Vagina (tissue), 2 donors: ENCODE data around the gene RAP1GDS1. TPM values are rescaled to one million over a fixed set of nuclear protein-coding genes. Genes with fewer than 3 reads are reported as not detected.
"Not testable (repeated sequence)": the region's sequence is repeated elsewhere in the genome, so short reads cannot be mapped to it uniquely, and the experiment has no call there.

Experiments
- DNase-seq, 2 donors: peaks; one replicate each; pipeline ENCODE4 v3.0.0-alpha.2; 2017; ENCODE audit errors: extremely low spot score in 2 of 2
- H3K27ac ChIP-seq: fragments of 200-600 bp; sonication (generic); one replicate; pipeline ENCODE4 v1.5.1; 2019
- H3K27me3 ChIP-seq: fragments of 200-600 bp; sonication (generic); one replicate; pipeline ENCODE4 v1.5.1; 2019
- H3K36me3 ChIP-seq, 2 donors: fragments of 200-600 bp; sonication (generic); one replicate each; pipeline ENCODE4 v1.5.1; 2017 to 2019
- H3K4me1 ChIP-seq: fragments of 200-600 bp; sonication (generic); one replicate; pipeline ENCODE4 v1.5.1; 2019
- H3K4me3 ChIP-seq, 2 donors: fragments of 200-600 bp; sonication (generic); 1 replicate in 1 of 2; 2 replicates in 1 of 2; pipeline ENCODE4 v1.5.1; 2016 to 2019
- H3K9me3 ChIP-seq: fragments of 200-600 bp; sonication (generic); one replicate; pipeline ENCODE4 v1.5.1; 2019
- CTCF ChIP-seq, 3 experiments: fragments of 450-650 bp in 2 of 3; fragments of 200-600 bp in 1 of 3; sonication (generic) in 1 of 3; IDR thresholded peaks; one replicate each; pipeline ENCODE4 v1.5.1; 2017 to 2019; ENCODE audit warnings: antibody characterized with exemption in 3 of 3, mild to moderate bottlenecking in 2 of 3, moderate library complexity in 2 of 3
- POLR2A ChIP-seq, 2 donors: fragments of 450-650 bp; IDR thresholded peaks; one replicate each; pipeline ENCODE4 v1.6.1; 2017; ENCODE audit warnings: antibody characterized with exemption in 2 of 2, mild to moderate bottlenecking in 2 of 2, moderate library complexity in 2 of 2
- POLR2AphosphoS5 ChIP-seq, 2 donors: sonication (generic); formaldehyde crosslinking; IDR thresholded peaks; one replicate each; pipeline ENCODE4 v1.9.0; 2017; ENCODE audit warnings: antibody characterized with exemption in 2 of 2, mild to moderate bottlenecking in 2 of 2, low read depth in 1 of 2; ENCODE audit not compliant: insufficient read depth in 1 of 2
- intact Hi-C: fragments of 100-400 bp; cut with DNase I; formaldehyde crosslinking; loops from one replicate; pipeline ENCODE4 v1.15.1; 2023
- total RNA-seq: library from RNA; depleted of rRNA; stranded (reverse); fragments of >200 nt; gene quantifications from one replicate; pipeline ENCODE4 v1.2.3, GENCODE V29; 2016

Gene RAP1GDS1
- total RNA-seq, 1 donor from 2014 or later = 16.0 TPM

GRCh38 chr4:98358630-98359248, 97.6 kb downstream of the RAP1GDS1 start:
- DNase-seq = no peak
- Histone ChIP-seq H3K4me3 (no peak overlapping the region), H3K4me1 (no peaks in the 10 kb centered on the region), H3K27ac (no peak overlapping the region), H3K36me3 (peaks cover 0 to 7% of the 10 kb centered on the region in 2 donors), H3K27me3 (no peaks in the 10 kb centered on the region), H3K9me3 (no peaks in the 10 kb centered on the region)
- intact Hi-C loops = no loop called here
- no peak for TF ChIP-seq POLR2A (IDR thresholded peaks at IDR 0.05)
- TF ChIP-seq POLR2AphosphoS5 (IDR thresholded peaks at IDR 0.05; ENCODE audit: insufficient read depth in 1 of 2, low read depth in 1 of 2) = no peak
- TF ChIP-seq CTCF (IDR thresholded peaks at IDR 0.05) = no peak

GRCh38 chr4:98359646-98360045, 98.5 kb downstream of the RAP1GDS1 start:
- TF ChIP-seq POLR2A (IDR thresholded peaks at IDR 0.05) (no peak), POLR2AphosphoS5 (IDR thresholded peaks at IDR 0.05; ENCODE audit: insufficient read depth in 1 of 2, low read depth in 1 of 2) (no peak), CTCF (IDR thresholded peaks at IDR 0.05) (no peak)
- H3K4me3 ChIP-seq = no peak overlapping the region
- H3K4me1 ChIP-seq = no peaks in the 10 kb centered on the region
- no peak overlapping the region for H3K27ac ChIP-seq
- H3K9me3 ChIP-seq = no peaks in the 10 kb centered on the region
- no peaks in the 10 kb centered on the region for H3K27me3 ChIP-seq
- intact Hi-C loops = no loop called here
- peaks cover 0 to 7% of the 10 kb centered on the region in 2 donors for H3K36me3 ChIP-seq
- no peak for DNase-seq

- no peak for TF ChIP-seq CTCF (IDR thresholded peaks at IDR 0.05)
- TF ChIP-seq POLR2A (IDR thresholded peaks at IDR 0.05) = no peak
- no peak for TF ChIP-seq POLR2AphosphoS5 (IDR thresholded peaks at IDR 0.05; ENCODE audit: insufficient read depth in 1 of 2, low read depth in 1 of 2)
- no peaks in the 10 kb centered on the region for H3K4me1 ChIP-seq
- no peaks in the 10 kb centered on the region for H3K9me3 ChIP-seq
- intact Hi-C loops = no loop called here
- peaks cover 0 to 20% of the 10 kb centered on the region in 2 donors for H3K36me3 ChIP-seq
- no peak overlapping the region for H3K27ac ChIP-seq
- no peak overlapping the region for H3K4me3 ChIP-seq
- no peaks in the 10 kb centered on the region for H3K27me3 ChIP-seq
- no peak for DNase-seq
Measured at GRCh38 chr4:98363431-98363830, 102.2 kb downstream of the RAP1GDS1 start.

GRCh38 chr4:98366275-98366674, 105.1 kb downstream of the RAP1GDS1 start:
- H3K27me3 ChIP-seq, H3K4me3 ChIP-seq, H3K27ac ChIP-seq, DNase-seq, H3K4me1 ChIP-seq, H3K9me3 ChIP-seq, intact Hi-C loops: not testable (repeated sequence)
- H3K36me3 ChIP-seq = peaks cover 0 to 20% of the 10 kb centered on the region in 2 donors

- H3K27ac ChIP-seq, DNase-seq, intact Hi-C loops, H3K27me3 ChIP-seq, H3K9me3 ChIP-seq, H3K4me1 ChIP-seq, H3K4me3 ChIP-seq: not testable (repeated sequence)
- peaks cover 0 to 20% of the 10 kb centered on the region in 2 donors for H3K36me3 ChIP-seq
Measured at GRCh38 chr4:98368000-98368399, 106.8 kb downstream of the RAP1GDS1 start.

GRCh38 chr4:98369322-98369721, 108.1 kb downstream of the RAP1GDS1 start:
- Histone ChIP-seq H3K27ac (no peak overlapping the region), H3K4me3 (no peak overlapping the region), H3K36me3 (peaks cover 0 to 20% of the 10 kb centered on the region in 2 donors), H3K4me1 (no peaks in the 10 kb centered on the region), H3K9me3 (no peaks in the 10 kb centered on the region), H3K27me3 (no peaks in the 10 kb centered on the region)
- intact Hi-C loops = no loop called here
- DNase-seq = no peak
- TF ChIP-seq POLR2AphosphoS5 (IDR thresholded peaks at IDR 0.05; ENCODE audit: insufficient read depth in 1 of 2, low read depth in 1 of 2) = no peak
